ENCODE data around the gene DDN. TPM values are rescaled to one million over a fixed set of nuclear protein-coding genes. Genes with fewer than 3 reads are reported as not detected.

DDN gene
- total RNA-seq, 1 donor, result 0.09 TPM

DNA sequence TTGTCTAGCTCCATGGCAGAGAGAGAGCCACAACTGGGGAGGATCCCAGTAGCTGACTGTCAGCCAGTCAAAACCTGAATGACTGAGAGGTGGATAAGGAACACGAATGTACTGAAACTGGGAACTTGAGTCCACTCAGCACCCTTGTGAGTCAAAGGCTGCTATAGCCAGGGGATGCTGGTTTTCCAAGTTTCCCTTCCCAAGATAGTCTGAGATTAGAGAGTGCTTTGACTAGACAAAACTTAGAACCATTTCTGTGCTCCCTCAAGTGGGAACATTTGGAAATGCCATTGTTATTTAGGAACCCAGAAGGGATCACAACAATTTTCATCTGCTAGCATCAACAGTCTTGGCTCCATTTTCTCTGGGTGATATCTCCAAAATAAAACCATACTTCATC is 15.4 kb upstream of the DDN start:
- DNase-seq (ENCODE audit: low read depth), result peak; percentile 81
- TF ChIP-seq, protein P1, sequence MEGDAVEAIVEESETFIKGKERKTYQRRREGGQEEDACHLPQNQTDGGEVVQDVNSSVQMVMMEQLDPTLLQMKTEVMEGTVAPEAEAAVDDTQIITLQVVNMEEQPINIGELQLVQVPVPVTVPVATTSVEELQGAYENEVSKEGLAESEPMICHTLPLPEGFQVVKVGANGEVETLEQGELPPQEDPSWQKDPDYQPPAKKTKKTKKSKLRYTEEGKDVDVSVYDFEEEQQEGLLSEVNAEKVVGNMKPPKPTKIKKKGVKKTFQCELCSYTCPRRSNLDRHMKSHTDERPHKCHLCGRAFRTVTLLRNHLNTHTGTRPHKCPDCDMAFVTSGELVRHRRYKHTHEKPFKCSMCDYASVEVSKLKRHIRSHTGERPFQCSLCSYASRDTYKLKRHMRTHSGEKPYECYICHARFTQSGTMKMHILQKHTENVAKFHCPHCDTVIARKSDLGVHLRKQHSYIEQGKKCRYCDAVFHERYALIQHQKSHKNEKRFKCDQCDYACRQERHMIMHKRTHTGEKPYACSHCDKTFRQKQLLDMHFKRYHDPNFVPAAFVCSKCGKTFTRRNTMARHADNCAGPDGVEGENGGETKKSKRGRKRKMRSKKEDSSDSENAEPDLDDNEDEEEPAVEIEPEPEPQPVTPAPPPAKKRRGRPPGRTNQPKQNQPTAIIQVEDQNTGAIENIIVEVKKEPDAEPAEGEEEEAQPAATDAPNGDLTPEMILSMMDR (IDR thresholded peaks at IDR 0.05; ENCODE audit: insufficient read depth, low read length), result peak; percentile 63
- no peak overlapping the region for H3K4me3 ChIP-seq (ENCODE audit: low read depth, low read length)

GRCh38 chr12:49013428-49013827 is 14.3 kb upstream of the DDN start:
- no peak overlapping the region for H3K4me3 ChIP-seq (ENCODE audit: low read depth, low read length)
- DNase-seq (ENCODE audit: low read depth), result no peak
- TF ChIP-seq, protein P1 (IDR thresholded peaks at IDR 0.05; ENCODE audit: insufficient read depth, low read length), result no peak

DNA sequence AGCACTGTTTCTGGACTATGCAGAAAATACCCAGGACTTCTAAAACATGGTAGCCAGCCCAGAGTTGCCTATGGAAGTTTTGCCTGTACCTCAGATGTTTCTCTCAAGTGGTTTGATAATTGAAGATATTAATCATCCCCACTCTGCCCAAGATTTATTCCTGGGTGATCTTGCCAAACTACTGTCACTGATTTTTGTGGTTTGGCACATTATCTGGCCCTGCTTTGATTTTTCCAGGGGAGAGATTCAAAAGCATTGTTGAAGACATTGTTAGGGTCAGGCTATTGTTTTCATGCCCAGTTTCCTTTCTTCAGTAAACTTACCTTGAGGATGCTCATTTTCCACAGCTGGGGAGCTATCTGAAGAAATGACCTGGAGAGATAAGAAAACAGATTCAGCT is 13.6 kb upstream of the DDN start:
- DNase-seq (ENCODE audit: low read depth), result peak; percentile 70

GRCh38 chr12:49010092-49010668 is 11.0 kb upstream of the DDN start:
- TF ChIP-seq, protein P1 (IDR thresholded peaks at IDR 0.05; ENCODE audit: insufficient read depth, low read length), result no peak

More for the DNA sequence above, 13.6 kb upstream of the DDN start:
- TF ChIP-seq, protein P1 (IDR thresholded peaks at IDR 0.05; ENCODE audit: insufficient read depth, low read length), result no peak
- no peak overlapping the region for H3K4me3 ChIP-seq (ENCODE audit: low read depth, low read length)

DNA sequence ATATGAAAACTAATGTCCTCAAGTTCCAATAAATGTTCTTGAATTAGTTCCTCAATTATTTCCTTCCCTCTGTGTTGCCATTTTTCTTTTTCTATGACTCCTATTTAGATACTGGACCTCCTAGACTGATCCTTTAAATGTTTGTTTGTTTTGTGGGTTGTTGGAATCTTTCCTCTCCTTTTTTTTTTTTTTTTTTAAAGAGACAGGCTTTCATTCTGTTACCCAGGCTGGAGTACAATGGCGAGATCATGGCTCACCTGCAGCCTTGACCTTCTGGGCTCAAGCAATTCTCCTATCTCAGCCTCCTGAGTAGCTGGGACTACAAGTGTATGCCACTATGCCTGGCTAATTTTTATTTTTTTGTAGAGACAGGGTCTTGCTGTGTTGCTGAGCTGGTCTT is 9.8 kb upstream of the DDN start:
- TF ChIP-seq, protein P1 (IDR thresholded peaks at IDR 0.05; ENCODE audit: insufficient read depth, low read length), result no peak
- no peak overlapping the region for H3K4me3 ChIP-seq (ENCODE audit: low read depth, low read length)
- DNase-seq (ENCODE audit: low read depth), result no peak

More at GRCh38 chr12:49010092-49010668, 11.0 kb upstream of the DDN start:
- DNase-seq (ENCODE audit: low read depth), result no peak
- H3K4me3 ChIP-seq (ENCODE audit: low read depth, low read length), result no peak overlapping the region

- H3K4me3 ChIP-seq (ENCODE audit: low read depth, low read length), result no peak overlapping the region
- TF ChIP-seq, protein P1 (IDR thresholded peaks at IDR 0.05; ENCODE audit: insufficient read depth, low read length), result no peak
These were observed 1.2 kb upstream of the DDN start for GRCh38 chr12:49000346-49000745.

More at GRCh38 chr12:49000346-49000745, 1.2 kb upstream of the DDN start:
- no peak for DNase-seq (ENCODE audit: low read depth)
